Upper lobe of left lung (tissue), 4 donors: ENCODE results near the gene SRSF6.

Experiments used
- POLR2AphosphoS5 ChIP-seq, 2 donors: sonication (generic); formaldehyde crosslinking; IDR thresholded peaks; one replicate each; pipeline ENCODE4 v1.5.1; 2017; ENCODE audit warnings: antibody characterized with exemption in 2 of 2
- TF ChIP-seq, protein P1 (sequence below), 6 experiments: fragments of 450-650 bp in 4 of 6; fragments of 200-600 bp in 2 of 6; sonication (generic) in 2 of 6; IDR thresholded peaks; one replicate each; pipeline ENCODE4 v1.5.1; 2016 to 2019; ENCODE audit warnings: antibody characterized with exemption in 6 of 6

DNA sequence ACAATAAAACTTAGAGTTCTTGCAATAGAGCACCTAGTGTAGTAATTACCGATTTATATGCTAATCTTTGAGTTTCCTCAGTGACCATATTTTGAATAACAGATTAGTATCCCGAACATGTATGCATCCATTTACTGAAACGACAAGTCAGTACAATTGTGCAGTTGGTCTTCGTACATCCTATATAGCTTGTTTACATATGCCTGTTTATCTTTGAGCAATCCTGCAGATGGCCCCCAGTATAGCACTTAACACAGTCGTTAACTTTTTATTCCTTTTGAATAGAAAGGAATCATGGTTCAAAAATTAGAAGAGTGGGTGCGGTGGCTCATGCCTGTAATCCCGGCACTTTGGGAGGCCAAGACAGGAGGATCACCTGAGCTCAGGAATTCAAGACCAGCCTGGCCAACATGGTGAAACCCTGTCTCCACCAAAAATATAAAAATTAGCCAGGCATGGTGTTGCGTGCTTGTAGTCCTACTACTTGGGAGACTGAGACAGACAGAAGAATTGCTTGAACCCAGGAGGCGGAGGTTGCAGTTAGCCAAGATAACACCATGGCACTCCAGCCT is 6.6 kb downstream of the SRSF6 start:
- no peak for TF ChIP-seq POLR2AphosphoS5 (IDR thresholded peaks at IDR 0.05)
- TF ChIP-seq, protein P1, sequence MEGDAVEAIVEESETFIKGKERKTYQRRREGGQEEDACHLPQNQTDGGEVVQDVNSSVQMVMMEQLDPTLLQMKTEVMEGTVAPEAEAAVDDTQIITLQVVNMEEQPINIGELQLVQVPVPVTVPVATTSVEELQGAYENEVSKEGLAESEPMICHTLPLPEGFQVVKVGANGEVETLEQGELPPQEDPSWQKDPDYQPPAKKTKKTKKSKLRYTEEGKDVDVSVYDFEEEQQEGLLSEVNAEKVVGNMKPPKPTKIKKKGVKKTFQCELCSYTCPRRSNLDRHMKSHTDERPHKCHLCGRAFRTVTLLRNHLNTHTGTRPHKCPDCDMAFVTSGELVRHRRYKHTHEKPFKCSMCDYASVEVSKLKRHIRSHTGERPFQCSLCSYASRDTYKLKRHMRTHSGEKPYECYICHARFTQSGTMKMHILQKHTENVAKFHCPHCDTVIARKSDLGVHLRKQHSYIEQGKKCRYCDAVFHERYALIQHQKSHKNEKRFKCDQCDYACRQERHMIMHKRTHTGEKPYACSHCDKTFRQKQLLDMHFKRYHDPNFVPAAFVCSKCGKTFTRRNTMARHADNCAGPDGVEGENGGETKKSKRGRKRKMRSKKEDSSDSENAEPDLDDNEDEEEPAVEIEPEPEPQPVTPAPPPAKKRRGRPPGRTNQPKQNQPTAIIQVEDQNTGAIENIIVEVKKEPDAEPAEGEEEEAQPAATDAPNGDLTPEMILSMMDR (IDR thresholded peaks at IDR 0.05) = no peak
